Fibroblast of lung (primary cell): ENCODE measurements around the gene SVBP. TPM values are rescaled to one million over a fixed set of nuclear protein-coding genes. Genes with fewer than 3 reads are reported as not detected.

Source experiments
- DNase-seq, 2 donors: peaks; one replicate each; pipeline versions ENCODE4 v3.0.0 to v3.0.0-alpha.2; 2010; ENCODE audit warnings: low read depth in 2 of 2
- H2AFZ ChIP-seq: 2 replicates; pipeline ENCODE4 v1.5.1; 2012; ENCODE audit warnings: low read length, control low read depth, inconsistent platforms
- H3K27ac ChIP-seq: 2 replicates; pipeline ENCODE4 v1.5.1; 2011; ENCODE audit warnings: low read length, control low read depth; ENCODE audit not compliant: insufficient read depth
- H3K27me3 ChIP-seq: 2 replicates; pipeline ENCODE4 v1.5.1; 2011; ENCODE audit warnings: mild to moderate bottlenecking, low read length; ENCODE audit not compliant: control insufficient read depth, insufficient read depth
- H3K36me3 ChIP-seq: 2 replicates; pipeline ENCODE4 v1.5.1; 2011; ENCODE audit warnings: low read length; ENCODE audit not compliant: control insufficient read depth, insufficient read depth
- H3K4me1 ChIP-seq: 2 replicates; pipeline ENCODE4 v1.5.1; 2011; ENCODE audit warnings: low read length; ENCODE audit not compliant: control insufficient read depth, insufficient read depth; ENCODE audit errors: extremely low read depth
- H3K4me2 ChIP-seq: 2 replicates; pipeline ENCODE4 v1.5.1; 2011; ENCODE audit warnings: low read length, control low read depth; ENCODE audit not compliant: insufficient read depth; ENCODE audit errors: extremely low read depth
- H3K4me3 ChIP-seq, 4 experiments: fragments of 200-600 bp in 1 of 4; sonication (generic) in 1 of 4; replicated peaks in 1 of 4; 2 replicates each; pipeline ENCODE4 v1.5.1; 2011 to 2016; ENCODE audit warnings: low read length in 4 of 4, low read depth in 3 of 4, mild to moderate bottlenecking in 3 of 4, control low read depth in 2 of 4, inconsistent platforms in 1 of 4, mixed read lengths in 1 of 4; ENCODE audit not compliant: insufficient read depth in 1 of 4; ENCODE audit errors: control extremely low read depth in 1 of 4
- H3K79me2 ChIP-seq: 2 replicates; pipeline ENCODE4 v1.5.1; 2012; ENCODE audit warnings: mild to moderate bottlenecking, low read length, inconsistent platforms; ENCODE audit not compliant: control insufficient read depth, insufficient read depth
- H3K9ac ChIP-seq: 2 replicates; pipeline ENCODE4 v1.5.1; 2011; ENCODE audit warnings: mild to moderate bottlenecking, low read length, control low read depth; ENCODE audit not compliant: insufficient read depth
- H3K9me3 ChIP-seq: 2 replicates; pipeline ENCODE4 v1.5.1; 2012; ENCODE audit warnings: low read depth, low read length; ENCODE audit not compliant: control insufficient read depth, insufficient read depth
- H4K20me1 ChIP-seq: 2 replicates; pipeline ENCODE4 v1.5.1; 2011; ENCODE audit warnings: low read length; ENCODE audit not compliant: control insufficient read depth, insufficient read depth; ENCODE audit errors: extremely low read depth
- CTCF ChIP-seq, 2 donors: IDR thresholded peaks in 1 of 2; conservative IDR thresholded peaks in 1 of 2; 1 replicate in 1 of 2; 2 replicates in 1 of 2; pipeline ENCODE4 v1.5.1; 2011 to 2012; ENCODE audit warnings: low read length in 2 of 2, control low read depth in 1 of 2, inconsistent platforms in 1 of 2, low read depth in 1 of 2, mild to moderate bottlenecking in 1 of 2
- EZH2 ChIP-seq: IDR thresholded peaks from 2 replicates; pipeline ENCODE4 v1.5.1; 2012; ENCODE audit warnings: low read length, control low read depth, mild to moderate bottlenecking; ENCODE audit errors: missing control alignments
- polyA plus RNA-seq, 2 donors: library from polyadenylated mRNA; depleted of rRNA in 1 of 2; stranded (reverse) in 1 of 2; unstranded in 1 of 2; fragments of >200 nt; gene quantifications; 2 replicates each; pipeline ENCODE4 v1.2.1, GENCODE V29; 2011 to 2012; ENCODE audit warnings: missing spikeins in 1 of 2
- total RNA-seq: library from RNA; depleted of rRNA; stranded (reverse); fragments of >200 nt; gene quantifications from 2 replicates; pipeline ENCODE4 v1.2.1, GENCODE V29; 2014

The SVBP gene
- total and polyA plus RNA-seq, 2 donors (not counting 1 experiment from before 2014, with no cell fraction given): 24.9 to 33.4 TPM

DNA sequence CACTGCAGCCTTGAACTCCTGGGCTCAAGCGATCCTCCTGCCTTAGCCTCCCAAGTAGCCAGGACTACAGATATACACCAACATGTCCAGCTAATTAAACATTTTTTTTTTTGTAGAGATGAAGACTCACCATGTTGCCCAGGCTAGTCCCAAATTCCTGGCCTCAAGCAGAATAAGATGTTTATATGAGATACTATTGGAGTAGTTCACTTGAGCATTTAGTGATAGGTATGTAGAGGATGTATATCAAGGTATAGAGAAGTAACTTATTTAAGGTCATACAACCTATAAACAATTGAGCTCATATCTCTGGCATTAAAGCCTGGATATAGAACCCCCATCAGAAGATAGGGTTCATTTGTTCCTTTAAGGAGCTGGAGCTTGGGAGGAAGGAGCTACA is 37.0 kb downstream of the SVBP start:
- Histone ChIP-seq H2AFZ (no peak overlapping the region), H3K36me3 (no peaks in the 10 kb centered on the region), H3K27me3 (no peaks in the 10 kb centered on the region), H3K4me2 (no peak overlapping the region), H4K20me1 (no peaks in the 10 kb centered on the region), H3K9me3 (no peaks in the 10 kb centered on the region), H3K4me3 (no peak overlapping the region), H3K9ac (no peak overlapping the region), H3K4me1 (no peaks in the 10 kb centered on the region), H3K79me2 (no peaks in the 10 kb centered on the region), H3K27ac (no peak overlapping the region)
- DNase-seq: no peak
- no peak for TF ChIP-seq CTCF (conservative IDR thresholded peaks at IDR 0.05 in 1 of 2, IDR thresholded peaks at IDR 0.05 in 1 of 2; ENCODE audit: low read depth in 1 of 2, low read length in 2 of 2)
- TF ChIP-seq EZH2: no peak

DNA sequence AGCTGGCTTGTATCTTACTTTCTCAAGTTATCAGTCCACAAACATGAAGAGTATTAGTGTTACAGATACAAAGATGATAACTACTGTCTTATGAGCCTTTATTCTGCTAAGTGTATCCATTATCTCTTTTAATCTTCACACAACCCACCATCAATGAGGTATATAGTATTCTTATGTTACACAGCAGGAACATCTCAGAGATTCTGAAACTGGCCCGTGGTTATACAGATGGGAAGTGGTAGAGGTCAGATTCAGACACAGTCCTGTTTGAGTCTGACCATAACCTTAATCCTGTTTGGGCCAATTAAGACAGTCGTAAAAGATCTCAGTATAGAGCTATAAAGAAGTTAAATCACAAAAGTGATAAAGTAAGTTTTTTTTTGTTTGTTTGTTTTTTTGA is 37.5 kb downstream of the SVBP start:
- Histone ChIP-seq H3K9ac (no peak overlapping the region), H3K4me3 (no peak overlapping the region), H3K27me3 (no peaks in the 10 kb centered on the region), H3K27ac (no peak overlapping the region), H3K4me1 (no peaks in the 10 kb centered on the region), H3K4me2 (no peak overlapping the region), H3K36me3 (peaks cover 2% of the 10 kb centered on the region), H3K9me3 (no peaks in the 10 kb centered on the region), H4K20me1 (no peaks in the 10 kb centered on the region), H3K79me2 (no peaks in the 10 kb centered on the region), H2AFZ (no peak overlapping the region)
- DNase-seq: no peak
- TF ChIP-seq EZH2 (no peak), CTCF (conservative IDR thresholded peaks at IDR 0.05 in 1 of 2, IDR thresholded peaks at IDR 0.05 in 1 of 2; ENCODE audit: low read depth in 1 of 2, low read length in 2 of 2) (no peak)

- no peak overlapping the region for H3K27ac ChIP-seq
- peak in 1 of 2 donors; percentile 58 for DNase-seq
- H3K36me3 ChIP-seq: peaks cover 2% of the 10 kb centered on the region
- H4K20me1 ChIP-seq: no peaks in the 10 kb centered on the region
- no peak overlapping the region for H2AFZ ChIP-seq
- no peak overlapping the region for H3K4me3 ChIP-seq
- H3K9ac ChIP-seq: no peak overlapping the region
- no peaks in the 10 kb centered on the region for H3K9me3 ChIP-seq
- no peaks in the 10 kb centered on the region for H3K27me3 ChIP-seq
- H3K4me1 ChIP-seq: no peaks in the 10 kb centered on the region
- no peak overlapping the region for H3K4me2 ChIP-seq
- no peaks in the 10 kb centered on the region for H3K79me2 ChIP-seq
- no peak for TF ChIP-seq EZH2
- peak; percentile 77 to 81 for TF ChIP-seq CTCF (conservative IDR thresholded peaks at IDR 0.05 in 1 of 2, IDR thresholded peaks at IDR 0.05 in 1 of 2; ENCODE audit: low read depth in 1 of 2, low read length in 2 of 2)
Observed at GRCh38 chr1:42777852-42778251, 39.3 kb downstream of the SVBP start.
